ENCODE data around the gene HIGD2B. TPM values are rescaled to one million over a fixed set of nuclear protein-coding genes. Genes with fewer than 3 reads are reported as not detected.

The HIGD2B gene
- not detected in 5 replicates for total RNA-seq (2022; extraction: Qiagen RNA extraction)

DNA sequence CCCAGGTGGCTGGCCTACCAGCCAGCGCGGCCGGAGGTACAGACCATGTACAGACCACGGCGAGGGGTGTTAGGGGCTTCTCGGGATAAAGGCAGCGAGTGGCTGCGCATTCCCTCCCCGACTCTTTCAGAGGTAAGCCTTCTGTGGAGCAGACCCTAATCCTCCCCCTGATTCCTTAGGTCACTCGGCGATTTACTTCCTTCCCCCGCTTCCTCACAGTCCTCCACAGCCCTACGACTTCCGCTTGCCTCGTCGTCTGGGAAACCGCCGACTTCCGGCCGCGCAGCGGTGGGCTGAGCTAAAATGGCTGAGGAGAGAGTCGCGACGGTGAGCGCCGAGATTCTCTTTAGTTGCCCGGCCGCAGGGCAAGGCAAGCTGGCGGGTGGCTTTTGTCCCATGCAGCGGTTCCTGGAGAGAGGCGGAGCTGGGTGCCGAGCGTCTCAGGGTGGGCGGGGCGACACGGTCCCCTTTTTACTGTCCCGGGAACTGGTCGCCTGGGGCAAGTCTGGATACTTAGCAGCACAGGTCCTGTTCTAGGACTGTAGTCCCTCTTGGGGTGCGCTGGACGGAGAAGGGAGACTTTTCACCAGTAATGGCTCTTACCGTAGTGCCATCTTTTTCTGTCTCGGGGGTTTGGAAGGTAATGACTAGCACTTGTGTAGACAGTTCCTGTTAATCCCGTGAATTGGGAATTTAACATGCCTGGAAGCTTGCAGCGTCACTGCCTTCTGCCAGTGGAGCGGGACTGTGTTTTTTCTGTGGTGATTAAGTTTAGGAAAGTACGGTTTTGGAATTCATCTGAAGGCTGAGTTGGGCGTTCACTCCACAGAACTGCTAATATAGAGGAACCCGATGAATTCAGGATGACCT, at the start of gene HIGD2B, which contains the start of gene BBS4:
Gene HIGD2B (minus strand): TSS at position 258 of the 870 bp plus-strand sequence. CDS start 9,808 bp downstream, outside the sequence.
Gene BBS4 (plus strand): TSS at position 283 of the 870 bp plus-strand sequence. CDS start 21 bp downstream, at position 304.

DNA sequence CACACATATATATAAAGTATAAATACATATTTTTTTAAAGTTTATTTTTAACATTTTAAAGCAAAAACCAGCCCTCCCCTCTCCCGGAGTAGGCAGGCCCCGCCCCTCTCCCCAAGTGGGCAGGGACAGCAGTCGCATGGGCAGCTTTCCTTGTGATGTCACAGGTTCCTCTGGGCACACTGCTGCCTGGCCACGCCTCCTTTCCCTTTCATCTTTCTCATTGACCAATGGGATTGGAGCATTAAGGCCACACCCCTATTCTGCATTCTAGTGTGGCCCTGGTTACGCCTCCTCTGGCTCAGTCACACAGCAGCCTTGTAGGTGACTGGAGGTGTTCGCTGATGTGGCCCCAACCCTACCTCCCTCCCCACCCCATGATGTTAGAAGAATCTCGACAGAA, 31.6 kb downstream of the HIGD2B start, which contains the start of gene GOLGA6B:
Gene GOLGA6B (plus strand): TSS at position 301 of the 400 bp plus-strand sequence. CDS start 41 bp downstream, at position 342.

Other genes starting within 250 kb of the HIGD2B start
- gene ARIH1, start 211.9 kb downstream of the HIGD2B start, total RNA-seq (2022; extraction: Qiagen RNA extraction): 50.6 to 75.2 TPM (median 68.6 TPM) in 5 replicates
- gene GOLGA6B, start 31.5 kb downstream of the HIGD2B start, total RNA-seq (2022; extraction: Qiagen RNA extraction): 0.06 TPM in 1 of 5 replicates, not detected in the others
- 14.8 to 18.1 TPM (median 15.2 TPM) in 5 replicates for gene BBS4, start within 50 bp of the HIGD2B start, total RNA-seq (2022; extraction: Qiagen RNA extraction)
- gene ADPGK, start 97.6 kb upstream of the HIGD2B start, total RNA-seq (2022; extraction: Qiagen RNA extraction): 69.8 to 80.7 TPM (median 72.6 TPM) in 5 replicates